Skin of body (tissue), 2 donors: Measurements from ENCODE around the gene DCAF8L2. TPM values are rescaled to one million over a fixed set of nuclear protein-coding genes. Genes with fewer than 3 reads are reported as not detected.
"Not testable (repeated sequence)": the region's sequence is repeated elsewhere in the genome, so short reads cannot be mapped to it uniquely, and the experiment has no call there.

Experiments used
- DNase-seq: peaks from one replicate; lab custom pipeline; 2025; lab: John Stamatoyannopoulos, UW
- total RNA-seq: library from RNA; depleted of rRNA; stranded (reverse); fragments of >200 nt; gene quantifications from one replicate; pipeline ENCODE4 v1.2.3, GENCODE V29; 2014

DCAF8L2 gene
- total RNA-seq, result not detected

- no peak for DNase-seq
These were observed at the start of gene DCAF8L2 for GRCh38 chrX:27590044-27590443. Gene DCAF8L2, plus strand, starts transcription at chrX:27590344. Its CDS starts 156,552 bp downstream, at chrX:27746896.

DNA sequence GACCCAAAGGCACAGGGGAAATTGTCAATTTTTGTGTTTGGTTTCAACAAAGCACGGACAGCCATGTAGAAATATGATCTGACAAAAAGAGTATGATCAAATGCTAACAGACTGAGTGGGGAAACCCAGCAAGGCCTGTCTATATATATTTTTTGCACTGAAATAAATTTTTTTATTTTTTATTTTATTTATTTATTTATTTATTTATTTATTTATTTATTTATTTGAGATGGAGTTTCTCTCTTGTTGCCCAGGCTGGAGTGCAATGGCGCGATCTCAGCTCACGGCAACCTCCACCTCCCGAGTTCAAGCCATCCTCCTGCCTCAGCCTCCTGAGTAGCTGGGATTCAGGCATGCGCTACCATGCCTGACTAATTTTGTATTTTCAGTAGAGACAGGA, 49.0 kb upstream of the DCAF8L2 start:
- DNase-seq, result not testable (repeated sequence)

- DNase-seq, result no peak
These were observed 41.5 kb upstream of the DCAF8L2 start for GRCh38 chrX:27548624-27549023.

- no peak for DNase-seq
These were observed 40.5 kb upstream of the DCAF8L2 start for GRCh38 chrX:27549688-27550087.

GRCh38 chrX:27555514-27555913, 34.6 kb upstream of the DCAF8L2 start:
- DNase-seq, result no peak

- DNase-seq, result no peak
These were observed 24.2 kb upstream of the DCAF8L2 start for GRCh38 chrX:27565992-27566391.

DNA sequence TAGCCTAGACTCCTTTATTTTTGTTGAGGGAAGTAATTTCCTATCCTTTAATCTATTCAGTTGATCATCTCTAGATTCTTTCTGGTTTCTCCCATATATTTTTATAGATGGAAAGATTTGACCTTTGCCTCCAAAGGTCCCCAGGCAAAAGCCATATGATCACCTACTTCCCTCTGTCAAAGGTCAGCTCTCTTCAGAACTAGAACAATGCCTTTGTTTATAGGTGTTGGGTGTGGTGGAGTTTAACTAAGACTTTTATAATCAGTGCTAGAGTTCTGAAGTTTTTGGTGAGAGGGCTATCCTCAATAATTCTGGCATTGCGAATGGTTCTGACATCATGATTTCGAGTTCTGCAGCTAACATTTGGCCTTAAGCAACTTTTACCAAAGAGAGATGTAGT, 19.0 kb upstream of the DCAF8L2 start:
- no peak for DNase-seq

GRCh38 chrX:27575565-27575964, 14.6 kb upstream of the DCAF8L2 start:
- no peak for DNase-seq

- no peak for DNase-seq
These were observed 6.2 kb upstream of the DCAF8L2 start for GRCh38 chrX:27583976-27584375.

- no peak for DNase-seq
These were observed 1.8 kb downstream of the DCAF8L2 start for GRCh38 chrX:27591938-27592337.

GRCh38 chrX:27597508-27597907, 7.4 kb downstream of the DCAF8L2 start:
- DNase-seq, result no peak

- no peak for DNase-seq
These were observed 8.2 kb downstream of the DCAF8L2 start for GRCh38 chrX:27598312-27598711.

GRCh38 chrX:27599928-27600327, 9.8 kb downstream of the DCAF8L2 start:
- no peak for DNase-seq

DNA sequence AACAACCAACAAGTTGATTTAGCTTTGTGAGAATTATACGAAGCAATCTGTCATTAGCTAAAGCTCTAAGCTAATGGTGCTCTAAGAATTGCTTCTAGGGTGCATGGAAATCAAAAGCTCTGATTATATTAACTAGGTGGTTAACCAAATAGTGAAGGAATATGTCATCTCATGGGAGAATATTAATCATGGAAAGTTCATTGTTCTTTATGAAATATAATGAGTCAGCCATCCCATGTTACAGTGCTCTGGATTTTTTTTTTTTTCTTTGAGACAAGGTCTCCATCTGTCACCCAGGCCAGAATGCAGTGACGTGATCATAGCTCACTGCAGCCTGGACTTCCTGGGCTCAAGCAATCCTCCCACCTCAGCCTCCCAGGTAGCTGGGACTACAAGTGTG, 10.5 kb downstream of the DCAF8L2 start:
- DNase-seq, result no peak

GRCh38 chrX:27608671-27609070, 18.5 kb downstream of the DCAF8L2 start:
- no peak for DNase-seq

DNA sequence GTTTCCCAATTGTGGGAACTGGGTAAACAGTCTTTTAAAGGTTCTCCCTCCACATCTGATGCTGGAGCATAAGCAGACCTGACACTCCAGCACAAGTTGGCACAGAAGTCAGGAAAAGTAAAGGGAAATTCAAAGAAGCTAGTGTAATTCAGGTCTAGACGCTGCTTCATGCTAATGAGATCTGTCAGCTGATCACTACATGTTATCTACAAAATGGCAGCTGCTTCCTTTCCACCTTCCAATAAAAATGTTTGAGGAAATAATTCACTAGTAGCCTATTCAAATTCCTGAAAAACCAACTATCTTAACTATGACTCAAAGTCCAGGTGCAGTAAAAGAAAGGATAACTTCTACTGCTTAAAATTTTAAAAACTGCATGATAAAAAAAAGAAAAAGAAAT, 29.3 kb downstream of the DCAF8L2 start:
- no peak for DNase-seq

- no peak for DNase-seq
These were observed 29.8 kb downstream of the DCAF8L2 start for GRCh38 chrX:27619975-27620374.

DNA sequence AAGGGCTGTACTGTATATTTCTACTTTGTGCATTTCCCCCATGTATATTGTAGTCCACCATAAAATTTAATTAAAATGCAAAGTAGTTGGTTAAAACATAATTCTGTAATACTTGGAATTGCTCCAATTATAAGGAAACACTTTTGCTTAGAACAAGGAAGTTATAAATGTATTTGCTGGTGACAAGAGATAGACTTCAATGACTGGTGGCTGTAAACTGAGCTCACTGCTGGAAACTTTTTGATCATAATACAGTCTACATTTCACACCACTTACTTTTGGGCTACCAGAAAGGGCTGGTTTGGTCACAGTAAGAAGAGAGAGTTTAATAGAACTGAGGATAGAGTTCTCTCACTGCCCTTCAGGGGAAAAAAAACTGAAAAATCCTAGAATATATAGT, 32.7 kb downstream of the DCAF8L2 start:
- no peak for DNase-seq

DNA sequence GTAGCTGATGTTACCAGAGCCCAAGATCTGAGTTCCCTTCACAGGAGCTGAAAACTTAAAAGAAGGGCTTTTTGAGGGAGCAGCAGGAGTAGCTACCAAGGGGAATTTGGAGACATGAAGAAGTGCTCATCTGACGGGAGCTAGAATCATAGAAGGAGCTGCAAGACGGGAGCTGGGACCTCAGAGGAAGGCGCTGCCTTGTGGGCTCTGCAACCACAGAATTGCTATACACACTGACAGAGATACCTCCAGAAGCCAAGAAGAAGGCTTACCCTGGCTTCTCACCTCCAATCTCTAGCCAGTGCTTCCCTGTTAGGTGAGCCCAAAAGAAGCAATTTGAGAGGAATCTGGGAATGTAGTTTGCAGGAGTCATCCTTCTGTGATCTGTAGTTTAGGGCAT, 35.9 kb downstream of the DCAF8L2 start:
- no peak for DNase-seq

DNA sequence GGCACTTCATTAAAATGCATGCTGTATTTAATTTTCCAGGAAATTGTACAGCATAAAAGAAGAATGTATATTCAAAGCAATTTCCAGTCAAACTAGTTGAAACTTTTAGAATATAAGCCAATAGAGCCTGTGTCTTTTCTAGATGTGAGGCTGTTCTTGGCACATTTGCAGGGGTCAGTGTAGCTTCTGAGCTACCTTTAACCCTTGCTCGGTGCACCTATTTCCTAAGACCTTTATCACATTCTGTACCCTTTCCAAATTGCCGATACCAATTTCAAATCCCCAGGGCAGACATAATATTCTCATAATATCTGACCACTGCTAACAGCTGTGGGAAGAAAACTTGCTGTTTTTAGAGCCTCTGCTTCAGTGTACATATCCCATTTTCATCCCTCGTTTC, 43.2 kb downstream of the DCAF8L2 start:
- no peak for DNase-seq

DNA sequence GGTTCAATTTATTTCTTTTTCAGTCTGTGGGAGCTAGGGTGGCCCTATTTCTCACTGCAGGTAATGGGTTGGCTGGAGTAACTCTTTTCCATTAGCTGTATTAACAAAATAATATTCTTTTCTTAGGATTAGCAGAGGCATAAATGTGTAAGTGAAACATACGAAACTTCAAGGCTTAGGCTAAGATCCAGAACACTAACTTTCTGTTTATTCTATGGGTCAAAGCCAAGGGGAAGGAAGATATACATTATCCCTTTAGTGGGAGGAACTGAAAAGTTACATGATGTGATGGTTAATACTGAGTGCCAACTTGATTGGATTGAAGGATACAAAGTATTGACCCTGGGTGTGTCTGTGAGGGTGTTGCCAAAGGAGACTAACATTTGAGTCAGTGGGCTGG, 66.4 kb downstream of the DCAF8L2 start:
- no peak for DNase-seq

GRCh38 chrX:27660878-27661277, 70.7 kb downstream of the DCAF8L2 start:
- no peak for DNase-seq

GRCh38 chrX:27671234-27671633, 81.1 kb downstream of the DCAF8L2 start:
- DNase-seq, result no peak

DNA sequence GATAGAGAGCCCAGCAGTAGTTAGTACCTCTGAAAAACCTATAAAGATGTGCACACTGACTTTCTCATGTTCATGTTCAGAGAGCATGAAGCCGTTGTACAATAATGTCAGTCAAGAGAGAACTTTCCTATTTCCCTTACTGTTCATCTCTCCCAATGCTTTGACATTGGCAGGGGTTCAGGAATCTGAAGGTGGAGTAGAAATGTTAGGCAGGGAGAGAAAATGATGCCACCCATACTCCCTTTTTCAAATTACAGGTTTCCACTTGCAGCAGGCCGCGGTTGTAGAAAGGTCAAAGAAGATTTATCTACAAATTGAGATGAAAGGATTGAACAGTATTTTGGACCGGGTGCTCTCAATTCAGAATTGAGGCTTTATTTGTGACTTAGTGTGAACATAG, 84.3 kb downstream of the DCAF8L2 start:
- DNase-seq, result no peak

GRCh38 chrX:27675493-27675892, 85.3 kb downstream of the DCAF8L2 start:
- no peak for DNase-seq
